Epithelial cell of alveolus of lung (primary cell): ENCODE measurements around the gene SUPT5H. TPM values are rescaled to one million over a fixed set of nuclear protein-coding genes. Genes with fewer than 3 reads are reported as not detected.

Experiments used
- total RNA-seq: library from RNA; depleted of rRNA; stranded (reverse); fragments of >200 nt; gene quantifications from 2 replicates; pipeline ENCODE4 v1.2.1, GENCODE V29; 2015

The SUPT5H gene
- 63.7 and 89.2 TPM in 2 replicates for total RNA-seq

GRCh38 chr19:39445196-39446111 is at the start of gene SUPT5H:
SUPT5H (plus strand) TSS chr19:39445582; CDS start chr19:39445891, 309 bp downstream.

GRCh38 chr19:39406656-39407409 is 38.5 kb upstream of the SUPT5H start, which contains the start of gene ZFP36:
ZFP36 (plus strand) TSS chr19:39406847; CDS start chr19:39406905, 58 bp downstream.

GRCh38 chr19:39412100-39412866 is 33.1 kb upstream of the SUPT5H start, which contains the start of gene PLEKHG2:
PLEKHG2 (plus strand) TSS chr19:39412669; CDS start chr19:39414087, 1,418 bp downstream.

GRCh38 chr19:39435499-39436349 is 9.7 kb upstream of the SUPT5H start, which contains the start of gene RPS16:
RPS16 (minus strand) TSS chr19:39435949; CDS start chr19:39435895, 54 bp downstream.

GRCh38 chr19:39480337-39481228 is 35.2 kb downstream of the SUPT5H start, which contains the start of gene TIMM50:
TIMM50 (plus strand) TSS chr19:39480838; CDS start chr19:39480854, 16 bp downstream.

GRCh38 chr19:39498798-39499642 is 53.6 kb downstream of the SUPT5H start, which contains the start of gene DLL3:
DLL3 (plus strand) TSS chr19:39498947; CDS start chr19:39498975, 28 bp downstream.

GRCh38 chr19:39514840-39515550 is 69.6 kb downstream of the SUPT5H start, which contains the start of gene SELENOV:
SELENOV (plus strand) TSS chr19:39515139; CDS start chr19:39515213, 74 bp downstream.

Other genes with a start within 250 kb of the SUPT5H start
- gene NCCRP1, start 248.6 kb upstream of the SUPT5H start, total RNA-seq: not detected in 2 replicates
- gene SYCN, start 241.3 kb upstream of the SUPT5H start, total RNA-seq: not detected in 2 replicates
- not detected in 2 replicates for gene IFNL3, start 200.6 kb upstream of the SUPT5H start, total RNA-seq
- gene IFNL4, start 196.7 kb upstream of the SUPT5H start, total RNA-seq: not detected in 2 replicates
- not detected in 2 replicates for gene IFNL2, start 177.2 kb upstream of the SUPT5H start, total RNA-seq
- gene IFNL1, start 149.2 kb upstream of the SUPT5H start, total RNA-seq: not detected in 2 replicates
- 0.91 and 3.5 TPM in 2 replicates for gene LRFN1, start 124.7 kb upstream of the SUPT5H start, total RNA-seq
- 8.0 and 15.0 TPM in 2 replicates for gene GMFG, start 109.5 kb upstream of the SUPT5H start, total RNA-seq
- gene SAMD4B, start 103.2 kb upstream of the SUPT5H start, total RNA-seq: 57.8 and 74.8 TPM in 2 replicates
- 33.0 and 34.6 TPM in 2 replicates for gene PAF1, start 54.5 kb upstream of the SUPT5H start, total RNA-seq
- gene MED29, start 54.2 kb upstream of the SUPT5H start, total RNA-seq: 35.6 and 56.0 TPM in 2 replicates
- 19.8 and 64.4 TPM in 2 replicates for gene ZFP36, start 38.7 kb upstream of the SUPT5H start, total RNA-seq
- 22.0 and 34.3 TPM in 2 replicates for gene PLEKHG2, start 32.9 kb upstream of the SUPT5H start, total RNA-seq
- gene RPS16, start 9.6 kb upstream of the SUPT5H start, total RNA-seq: 2,275 and 2,629 TPM in 2 replicates
- gene TIMM50, start 35.3 kb downstream of the SUPT5H start, total RNA-seq: 51.4 and 81.6 TPM in 2 replicates
- gene DLL3, start 53.4 kb downstream of the SUPT5H start, total RNA-seq: 0.52 TPM in 1 of 2 replicates, not detected in the other
- gene SELENOV, start 69.6 kb downstream of the SUPT5H start, total RNA-seq: not detected in 2 replicates
- 2.7 and 5.1 TPM in 2 replicates for gene EID2B, start 87.3 kb downstream of the SUPT5H start, total RNA-seq
- gene EID2, start 94.6 kb downstream of the SUPT5H start, total RNA-seq: 12.1 and 12.9 TPM in 2 replicates
- not detected in 2 replicates for gene LGALS13, start 156.9 kb downstream of the SUPT5H start, total RNA-seq
- gene LGALS16, start 210.3 kb downstream of the SUPT5H start, total RNA-seq: not detected in 2 replicates